ENCODE data around the gene CCDC24. TPM values are rescaled to one million over a fixed set of nuclear protein-coding genes. Genes with fewer than 3 reads are reported as not detected.

The CCDC24 gene
- total RNA-seq, 4 donors from 2014 or later, result 0.73 to 2.9 (median 1.2) TPM

DNA sequence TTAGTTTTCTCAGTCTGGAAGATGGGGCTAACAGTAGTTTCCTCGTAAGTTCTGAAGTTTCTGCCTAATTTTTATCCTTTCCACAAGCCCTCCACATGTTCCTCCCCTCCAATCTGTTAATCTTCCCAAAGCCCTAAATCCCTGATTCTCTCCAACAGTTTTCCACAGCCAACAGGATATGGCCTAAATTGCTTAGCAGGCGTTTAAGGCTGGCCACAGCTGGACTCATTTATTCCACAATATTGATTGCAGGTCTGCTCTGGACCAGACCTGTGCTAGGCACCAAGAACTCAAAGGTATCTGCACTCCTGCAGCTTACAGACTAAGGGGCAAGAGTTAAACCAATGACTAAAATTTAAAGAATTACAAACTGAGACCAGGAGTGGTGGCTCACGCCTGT, 35.9 kb downstream of the CCDC24 start:
- H3K4me3 ChIP-seq, result no peak overlapping the region
- ATAC-seq (no peak), DNase-seq (no peak)
- H3K4me1 ChIP-seq, result peaks cover 5 to 21% of the 10 kb centered on the region in 2 donors
- no peaks in the 10 kb centered on the region for H3K36me3 ChIP-seq
- in situ Hi-C loops (cut with MboI; ENCODE audit: low sequenced_read_pairs in 4 of 4) (loop anchor here in 3 of 4 donors (25.0 kb wide), 2 partner anchors 265 to 490 kb away; partner anchors contain the start of gene PTPRF (in 2 of the 3)), intact Hi-C loops (cut with DNase I; ENCODE audit: low total_unique reads) (no loop called here)
- no peaks in the 10 kb centered on the region for H3K9me3 ChIP-seq
- no peaks in the 10 kb centered on the region for H3K27me3 ChIP-seq
- no peak for TF ChIP-seq POLR2A (IDR thresholded peaks at IDR 0.05)
- TF ChIP-seq, protein P1, sequence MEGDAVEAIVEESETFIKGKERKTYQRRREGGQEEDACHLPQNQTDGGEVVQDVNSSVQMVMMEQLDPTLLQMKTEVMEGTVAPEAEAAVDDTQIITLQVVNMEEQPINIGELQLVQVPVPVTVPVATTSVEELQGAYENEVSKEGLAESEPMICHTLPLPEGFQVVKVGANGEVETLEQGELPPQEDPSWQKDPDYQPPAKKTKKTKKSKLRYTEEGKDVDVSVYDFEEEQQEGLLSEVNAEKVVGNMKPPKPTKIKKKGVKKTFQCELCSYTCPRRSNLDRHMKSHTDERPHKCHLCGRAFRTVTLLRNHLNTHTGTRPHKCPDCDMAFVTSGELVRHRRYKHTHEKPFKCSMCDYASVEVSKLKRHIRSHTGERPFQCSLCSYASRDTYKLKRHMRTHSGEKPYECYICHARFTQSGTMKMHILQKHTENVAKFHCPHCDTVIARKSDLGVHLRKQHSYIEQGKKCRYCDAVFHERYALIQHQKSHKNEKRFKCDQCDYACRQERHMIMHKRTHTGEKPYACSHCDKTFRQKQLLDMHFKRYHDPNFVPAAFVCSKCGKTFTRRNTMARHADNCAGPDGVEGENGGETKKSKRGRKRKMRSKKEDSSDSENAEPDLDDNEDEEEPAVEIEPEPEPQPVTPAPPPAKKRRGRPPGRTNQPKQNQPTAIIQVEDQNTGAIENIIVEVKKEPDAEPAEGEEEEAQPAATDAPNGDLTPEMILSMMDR (IDR thresholded peaks at IDR 0.05 in 4 of 5, conservative IDR thresholded peaks at IDR 0.05 in 1 of 5), result no peak
- H3K27ac ChIP-seq, result no peak overlapping the region

DNA sequence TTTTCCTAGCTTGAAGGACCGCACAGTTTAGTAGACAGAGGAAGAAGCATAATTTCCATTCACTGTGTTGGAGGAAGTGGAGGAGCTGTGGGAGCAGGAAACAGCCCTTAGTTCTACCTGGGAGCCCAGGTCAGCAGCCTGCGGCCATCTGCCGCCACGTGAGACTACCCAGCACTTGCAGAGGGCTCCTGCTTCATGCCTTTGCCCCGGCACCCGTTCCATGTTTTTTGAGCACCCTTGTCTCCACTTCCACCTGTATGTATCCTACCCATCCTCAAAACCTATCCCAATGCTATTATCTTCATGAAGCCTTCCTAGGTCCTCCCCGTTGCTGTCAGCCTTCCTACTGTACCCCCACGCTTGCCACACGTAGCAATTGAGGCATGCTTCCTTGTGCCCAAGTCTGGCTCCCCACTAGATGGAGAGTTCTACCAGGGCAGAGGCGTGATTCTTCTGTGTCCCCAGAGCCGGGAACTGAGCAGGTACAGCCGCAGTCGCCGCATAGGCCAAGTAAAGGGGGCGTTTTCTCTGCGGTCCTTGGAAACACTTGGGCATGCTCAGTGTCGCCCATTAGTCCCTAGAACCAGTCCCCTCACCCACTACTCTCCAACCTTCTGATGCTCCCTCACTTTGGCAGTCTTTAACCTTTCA, 38.0 kb downstream of the CCDC24 start:
- DNase-seq, result no peak
- in situ Hi-C loops (cut with MboI; ENCODE audit: low sequenced_read_pairs in 4 of 4), result loop anchor here in 3 of 4 donors (25.0 kb wide), 2 partner anchors 267 to 492 kb away; partner anchors contain the start of gene PTPRF (in 2 of the 3)

DNA sequence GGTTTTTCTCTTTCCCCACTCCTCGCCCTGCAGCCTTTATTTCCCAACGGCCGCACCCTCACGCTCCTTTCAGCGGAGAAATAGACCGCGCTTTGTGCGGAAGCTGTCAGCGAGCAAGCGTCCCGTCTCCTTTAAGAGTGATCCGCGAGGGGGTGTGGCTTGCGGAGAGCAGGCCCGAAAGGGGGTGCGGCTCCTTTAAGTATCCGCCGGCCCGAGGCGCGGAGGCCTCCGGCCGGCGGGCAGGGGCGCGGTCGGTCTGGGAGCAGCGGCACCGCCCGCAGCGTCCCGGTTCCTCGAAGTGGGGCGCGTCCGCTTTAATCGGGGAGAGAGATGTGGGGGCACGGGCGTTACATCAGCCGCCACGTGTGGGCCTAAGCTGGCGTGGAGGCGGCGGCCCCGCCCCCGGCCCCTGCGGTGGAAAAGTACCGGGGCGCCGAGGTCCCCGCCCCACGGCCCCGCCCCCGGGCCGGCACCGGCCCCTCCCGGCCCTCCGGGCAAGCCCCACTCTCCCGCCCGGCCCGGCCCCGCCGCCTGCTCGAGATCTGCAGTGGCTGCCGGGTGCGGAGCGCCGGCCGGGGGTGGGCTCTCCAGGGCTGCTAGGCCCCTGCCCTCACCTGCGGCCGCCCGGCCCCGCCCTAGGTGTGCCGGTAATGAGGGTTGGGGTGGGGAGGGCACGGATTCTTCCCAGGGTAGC, 38.7 kb downstream of the CCDC24 start:
- intact Hi-C loops (cut with DNase I; ENCODE audit: low total_unique reads), result loop anchor here (5.0 to 10.0 kb wide), 2 partner anchors 38 to 265 kb away; partner anchors contain the start of gene CCDC24
- in situ Hi-C loops (cut with MboI; ENCODE audit: low sequenced_read_pairs in 4 of 4), result loop anchor here in 3 of 4 donors (25.0 kb wide), 2 partner anchors 268 to 493 kb away; partner anchors contain the start of gene PTPRF (in 2 of the 3)
- H3K9me3 ChIP-seq, result no peaks in the 10 kb centered on the region
- TF ChIP-seq POLR2A (IDR thresholded peaks at IDR 0.05), result peak; percentile 57 to 78
- TF ChIP-seq, protein P1 (IDR thresholded peaks at IDR 0.05 in 4 of 5, conservative IDR thresholded peaks at IDR 0.05 in 1 of 5), result no peak
- H3K27me3 ChIP-seq, result no peaks in the 10 kb centered on the region
- peak; percentile 82 to 85 for DNase-seq
- peak; percentile 90 to 92 for ATAC-seq
- H3K27ac ChIP-seq, result peak overlapping the region; percentile 77 to 95 (median 91)
- H3K4me1 ChIP-seq, result peaks cover 7 to 22% of the 10 kb centered on the region in 2 donors
- H3K36me3 ChIP-seq, result no peaks in the 10 kb centered on the region
- H3K4me3 ChIP-seq, result peak overlapping the region; percentile 78 to 92 (median 82)

More for the DNA sequence above, 38.0 kb downstream of the CCDC24 start:
- Histone ChIP-seq H3K36me3 (no peaks in the 10 kb centered on the region), H3K4me3 (peak overlapping the region; percentile 78 to 92 (median 82)), H3K27me3 (no peaks in the 10 kb centered on the region), H3K4me1 (peaks cover 5 to 21% of the 10 kb centered on the region in 2 donors), H3K27ac (peak overlapping the region; percentile 77 to 95 (median 91)), H3K9me3 (no peaks in the 10 kb centered on the region)
- peak; percentile 37 to 42 for ATAC-seq
- no peak for TF ChIP-seq POLR2A (IDR thresholded peaks at IDR 0.05)
- TF ChIP-seq, protein P1 (IDR thresholded peaks at IDR 0.05 in 4 of 5, conservative IDR thresholded peaks at IDR 0.05 in 1 of 5), result no peak
- intact Hi-C loops (cut with DNase I; ENCODE audit: low total_unique reads), result no loop called here

DNA sequence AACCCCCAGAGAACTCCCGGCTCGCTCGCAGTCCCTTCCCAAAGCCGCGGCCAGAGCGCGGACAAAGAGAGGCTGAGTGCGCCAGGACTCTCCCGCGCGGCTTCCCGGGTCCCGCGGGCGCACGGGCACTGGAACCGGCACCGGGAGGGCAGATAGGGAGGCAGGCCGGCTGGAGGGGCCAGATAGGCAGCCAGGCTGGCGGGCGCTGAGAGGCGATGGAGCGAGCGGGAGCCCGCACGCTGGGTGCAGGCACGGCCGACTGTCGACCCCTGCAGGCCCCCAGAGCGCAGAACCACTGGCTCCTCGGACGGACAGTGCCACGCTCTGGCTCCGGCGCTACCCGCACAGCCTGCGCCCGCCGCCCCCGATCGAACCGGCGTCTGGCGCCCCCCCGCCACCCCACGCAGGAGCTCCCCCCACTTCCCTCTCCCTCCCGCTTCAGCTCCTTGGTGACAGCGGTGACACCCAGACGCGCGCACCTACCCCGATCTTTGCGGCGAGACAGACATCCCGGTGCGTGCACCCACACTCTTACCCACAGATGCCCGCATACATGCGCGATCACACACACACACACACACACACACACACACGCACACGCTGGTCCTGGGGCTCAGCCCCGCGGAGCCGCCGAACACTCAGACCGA, 39.3 kb downstream of the CCDC24 start:
- in situ Hi-C loops (cut with MboI; ENCODE audit: low sequenced_read_pairs in 4 of 4), result loop anchor here in 3 of 4 donors (25.0 kb wide), 2 partner anchors 268 to 493 kb away; partner anchors contain the start of gene PTPRF (in 2 of the 3)
- Histone ChIP-seq H3K27me3 (no peaks in the 10 kb centered on the region), H3K4me3 (peak overlapping the region; percentile 78 to 92 (median 82)), H3K27ac (peak overlapping the region; percentile 77 to 95 (median 91)), H3K36me3 (no peaks in the 10 kb centered on the region), H3K9me3 (no peaks in the 10 kb centered on the region), H3K4me1 (peaks cover 14 to 29% of the 10 kb centered on the region in 2 donors)
- ATAC-seq (peak; percentile 53 to 57), DNase-seq (peak in 1 of 2 donors; percentile 14)
- no peak for TF ChIP-seq POLR2A (IDR thresholded peaks at IDR 0.05)
- TF ChIP-seq, protein P1 (IDR thresholded peaks at IDR 0.05 in 4 of 5, conservative IDR thresholded peaks at IDR 0.05 in 1 of 5), result peak in 1 of 5 experiments; percentile 30
- intact Hi-C loops (cut with DNase I; ENCODE audit: low total_unique reads), result loop anchor here (5.0 to 10.0 kb wide), 2 partner anchors 38 to 266 kb away; partner anchors contain the start of gene CCDC24

Data from gastrocnemius medialis (tissue), 4 donors.